ENCODE results near the gene IFT88. TPM values are rescaled to one million over a fixed set of nuclear protein-coding genes. Genes with fewer than 3 reads are reported as not detected.
A peak's percentile ranks its signal among the peaks of the same experiment; 100 is the strongest.

IFT88 gene
- total RNA-seq, 3 donors from 2014 or later (not counting 1 experiment from before 2014, with no cell fraction given) = 9.2 to 13.9 (median 13.9) TPM

- intact Hi-C loops (cut with micrococcal nuclease) = no loop called here
- no peak for TF ChIP-seq CTCF (IDR thresholded peaks at IDR 0.05)
- no peaks in the 10 kb centered on the region for H3K9me3 ChIP-seq (ENCODE audit: control insufficient read depth, insufficient read depth, low read length)
- H3K27me3 Mint-ChIP-seq (ENCODE audit: low read depth in 2 of 2) = peaks cover 2 to 12% of the 10 kb centered on the region in 2 donors
- no peaks in the 10 kb centered on the region for H3K36me3 Mint-ChIP-seq
- H3K4me3 ChIP-seq (ENCODE audit: low read length) = no peak overlapping the region
- H3K4me1 ChIP-seq (ENCODE audit: control insufficient read depth, insufficient read depth, low read length) = peaks cover 12% of the 10 kb centered on the region
- H3K4me3 Mint-ChIP-seq = no peak overlapping the region
- 87% methylated on average over 10 of the region's 11 CpGs for WGBS (ENCODE audit: insufficient coverage)
- ATAC-seq (no peak), DNase-seq (no peak)
- H3K36me3 ChIP-seq (ENCODE audit: control insufficient read depth, insufficient read depth, low read length) = no peaks in the 10 kb centered on the region
- H3K27me3 ChIP-seq (ENCODE audit: control insufficient read depth, insufficient read depth, low read length) = peaks cover 11% of the 10 kb centered on the region
- no peak overlapping the region for H3K27ac ChIP-seq (ENCODE audit: low read length)
- no peaks in the 10 kb centered on the region for H3K9me3 Mint-ChIP-seq
- no peaks in the 10 kb centered on the region for H3K4me1 Mint-ChIP-seq
- no peak overlapping the region for H3K27ac Mint-ChIP-seq
Observed at GRCh38 chr13:20720499-20720898, 153.5 kb downstream of the IFT88 start.

GRCh38 chr13:20721058-20721453, 154.1 kb downstream of the IFT88 start:
- Histone ChIP-seq H3K27ac (ENCODE audit: low read length) (no peak overlapping the region), H3K9me3 (ENCODE audit: control insufficient read depth, insufficient read depth, low read length) (no peaks in the 10 kb centered on the region), H3K27me3 (ENCODE audit: control insufficient read depth, insufficient read depth, low read length) (peaks cover 11% of the 10 kb centered on the region), H3K36me3 (ENCODE audit: control insufficient read depth, insufficient read depth, low read length) (no peaks in the 10 kb centered on the region), H3K4me1 (ENCODE audit: control insufficient read depth, insufficient read depth, low read length) (peaks cover 12% of the 10 kb centered on the region), H3K4me3 (ENCODE audit: low read length) (no peak overlapping the region)
- Mint-ChIP-seq H3K4me1 (no peaks in the 10 kb centered on the region), H3K27me3 (ENCODE audit: low read depth in 2 of 2) (peaks cover 2 to 12% of the 10 kb centered on the region in 2 donors), H3K9me3 (no peaks in the 10 kb centered on the region), H3K36me3 (no peaks in the 10 kb centered on the region), H3K4me3 (no peak overlapping the region), H3K27ac (no peak overlapping the region)
- no peak for TF ChIP-seq CTCF (IDR thresholded peaks at IDR 0.05)
- intact Hi-C loops (cut with micrococcal nuclease) = no loop called here
- 88% methylated on average over 16 of the region's 16 CpGs for WGBS (ENCODE audit: insufficient coverage)
- no peak for ATAC-seq
- DNase-seq = no peak

- Mint-ChIP-seq H3K27me3 (ENCODE audit: low read depth in 2 of 2) (peaks cover 2 to 12% of the 10 kb centered on the region in 2 donors), H3K27ac (no peak overlapping the region), H3K4me1 (no peaks in the 10 kb centered on the region), H3K36me3 (no peaks in the 10 kb centered on the region), H3K9me3 (no peaks in the 10 kb centered on the region), H3K4me3 (no peak overlapping the region)
- 18% methylated on average over 77 of the region's 81 CpGs for WGBS (ENCODE audit: insufficient coverage)
- H3K9me3 ChIP-seq (ENCODE audit: control insufficient read depth, insufficient read depth, low read length) = no peaks in the 10 kb centered on the region
- ATAC-seq (peak in 1 of 3 donors; percentile 50), DNase-seq (no peak)
- TF ChIP-seq CTCF (IDR thresholded peaks at IDR 0.05) = no peak
- H3K36me3 ChIP-seq (ENCODE audit: control insufficient read depth, insufficient read depth, low read length) = no peaks in the 10 kb centered on the region
- H3K27me3 ChIP-seq (ENCODE audit: control insufficient read depth, insufficient read depth, low read length) = peaks cover 11% of the 10 kb centered on the region
- no peak overlapping the region for H3K4me3 ChIP-seq (ENCODE audit: low read length)
- no peak overlapping the region for H3K27ac ChIP-seq (ENCODE audit: low read length)
- intact Hi-C loops (cut with micrococcal nuclease) = no loop called here
- peaks cover 12% of the 10 kb centered on the region for H3K4me1 ChIP-seq (ENCODE audit: control insufficient read depth, insufficient read depth, low read length)
Observed at GRCh38 chr13:20721454-20722357, 154.7 kb downstream of the IFT88 start.

Data from natural killer cell (primary cell).